Activated CD4-positive, CD25-positive, alpha-beta regulatory T cell (primary cell): ENCODE results near the gene SCG3.

Source experiments
- DNase-seq, 4 experiments: peaks; one replicate each; lab custom pipeline; 2025; lab: John Stamatoyannopoulos, UW

The SCG3 gene

DNA sequence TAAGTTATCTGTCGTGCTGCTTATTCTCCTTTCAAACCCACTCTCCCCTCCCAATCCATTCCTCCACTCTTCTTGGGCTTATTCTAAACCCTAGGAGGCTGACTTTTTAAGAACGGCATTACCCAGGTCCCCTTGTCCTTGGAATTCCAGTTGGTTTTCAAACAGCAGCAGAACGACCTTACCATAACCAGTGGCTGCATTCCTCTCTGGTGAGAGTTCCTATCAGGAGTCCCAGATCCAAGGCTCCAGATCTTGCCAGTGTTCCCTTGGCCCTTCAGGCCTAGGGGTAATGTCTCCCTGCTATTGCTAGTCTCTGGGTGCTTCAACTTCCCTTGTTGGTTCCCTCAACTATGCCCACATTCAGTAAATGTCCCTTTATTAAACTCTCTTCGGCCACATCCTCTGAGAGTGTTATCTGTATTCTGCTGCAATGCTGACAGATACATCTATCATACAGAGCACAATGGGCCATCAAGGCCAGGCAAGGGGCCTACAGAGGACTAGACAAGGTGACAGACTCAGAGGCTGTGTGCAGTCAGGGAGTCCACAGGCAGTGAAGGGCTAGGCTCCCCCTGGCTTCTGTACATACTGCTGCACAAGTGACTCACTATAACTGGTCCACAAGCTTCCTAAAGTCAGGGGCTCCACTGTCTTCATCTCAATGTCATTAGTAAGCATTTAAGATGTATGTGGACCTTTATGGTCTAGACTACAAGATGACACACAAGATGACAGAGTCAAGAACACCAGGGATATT lies 46.0 kb downstream of the SCG3 start:
- DNase-seq = no peak

DNA sequence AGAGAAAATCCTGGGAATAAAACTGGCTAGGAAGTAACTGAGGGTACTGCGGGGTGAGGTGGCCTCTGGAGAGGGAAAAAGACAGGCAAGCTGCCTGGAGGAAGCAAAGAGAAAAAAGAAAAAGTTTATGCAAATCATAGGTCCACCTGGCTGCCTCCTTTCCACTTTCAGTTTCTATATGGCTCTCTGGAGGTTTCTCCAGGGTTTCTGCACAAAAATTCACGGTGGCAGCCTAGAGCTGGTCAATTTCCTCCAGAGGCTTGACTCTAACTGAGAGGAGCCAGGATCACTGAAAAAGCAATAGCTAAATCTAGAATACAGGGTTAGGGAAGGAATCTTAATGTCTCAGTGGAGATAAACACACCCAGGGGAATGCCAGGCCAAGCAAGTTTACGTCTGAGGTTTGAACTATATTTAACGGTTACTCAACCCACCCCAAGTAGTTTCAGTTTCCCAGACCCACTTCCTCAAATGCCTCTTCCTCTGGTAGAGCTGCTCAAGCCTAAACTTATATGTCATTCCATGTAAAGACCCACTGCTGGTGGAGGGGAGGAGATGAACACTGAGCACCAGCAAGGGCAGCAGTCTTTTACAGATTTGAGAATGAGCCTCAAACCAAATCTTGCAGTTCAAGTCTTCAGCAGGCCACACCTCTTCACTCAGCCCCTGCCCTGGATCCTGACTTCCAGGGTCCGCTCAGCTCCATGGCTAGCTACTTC lies 50.4 kb downstream of the SCG3 start:
- DNase-seq = no peak

DNA sequence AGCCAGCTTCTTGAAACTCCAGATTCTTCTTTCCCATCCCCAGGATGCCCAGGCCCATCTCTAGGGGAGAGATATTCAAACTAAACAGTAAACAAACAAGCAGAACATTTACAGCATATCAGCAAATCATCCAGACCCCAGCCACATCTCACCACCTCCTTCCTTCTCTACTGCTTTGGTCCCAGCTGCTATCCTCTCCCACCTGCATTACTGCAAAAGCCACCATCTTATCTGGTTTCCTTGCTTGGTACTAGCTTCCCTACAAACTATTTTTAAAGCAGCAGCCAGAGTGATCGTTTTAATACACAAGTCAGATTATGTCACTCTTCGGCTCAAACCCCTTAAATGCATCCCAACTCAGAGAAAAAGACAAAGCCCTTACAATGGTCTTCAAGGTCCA lies 51.3 kb downstream of the SCG3 start:
- no peak for DNase-seq

DNA sequence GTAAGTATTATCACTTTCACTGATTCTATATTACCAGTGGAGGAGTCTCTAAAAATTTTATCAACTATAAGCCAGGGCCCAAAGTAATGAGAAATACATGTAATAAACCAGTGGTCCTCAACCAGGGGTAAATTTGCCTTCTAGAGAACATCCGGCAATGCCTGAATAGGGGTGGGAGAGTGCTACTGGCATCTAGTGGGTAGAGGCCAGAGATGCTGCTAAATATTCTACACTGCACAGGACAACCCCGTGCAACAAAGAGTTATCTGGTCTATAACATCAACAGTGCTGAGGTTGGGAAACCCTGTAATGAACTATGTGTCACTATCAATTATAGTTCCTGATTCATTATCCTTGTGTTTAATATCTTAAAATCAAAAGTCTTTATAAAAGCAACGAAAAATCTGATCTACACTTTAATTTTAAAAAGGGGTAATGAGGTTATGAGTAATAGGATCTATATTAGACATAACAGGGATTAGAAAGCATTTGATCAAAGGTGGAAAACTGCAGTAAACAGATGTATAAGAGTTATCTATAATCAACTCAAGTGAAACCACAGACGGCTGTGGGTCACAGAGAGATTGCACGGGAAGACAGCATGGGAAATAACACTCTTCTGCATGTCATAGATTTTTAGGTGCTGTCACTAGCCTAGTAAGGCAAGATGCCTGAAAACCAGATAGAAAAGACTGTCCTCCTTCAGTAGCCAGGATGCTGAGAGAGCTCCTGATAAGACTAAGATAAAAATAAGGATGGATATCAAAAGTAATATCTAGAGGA lies 54.1 kb downstream of the SCG3 start:
- DNase-seq = peak in 1 of 4 experiments; percentile 9

DNA sequence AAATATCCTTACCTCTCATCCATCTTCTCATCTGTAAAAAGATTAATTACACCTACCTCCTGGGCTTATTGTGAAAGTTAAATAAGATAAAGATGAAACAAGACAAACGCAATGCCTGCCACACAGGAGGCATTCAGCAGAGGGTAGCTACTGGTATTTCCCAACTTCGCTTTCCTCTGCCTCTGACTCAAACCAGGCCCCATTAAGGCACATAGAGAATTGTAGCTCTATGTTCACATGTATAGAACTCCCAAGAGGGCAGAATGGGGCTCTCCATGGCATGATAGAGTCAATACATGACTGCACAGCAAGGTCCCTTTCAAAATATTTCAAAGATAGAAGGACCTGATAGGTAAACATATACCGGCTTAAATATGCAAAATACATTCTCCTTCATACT lies 54.8 kb downstream of the SCG3 start:
- DNase-seq = no peak

DNA sequence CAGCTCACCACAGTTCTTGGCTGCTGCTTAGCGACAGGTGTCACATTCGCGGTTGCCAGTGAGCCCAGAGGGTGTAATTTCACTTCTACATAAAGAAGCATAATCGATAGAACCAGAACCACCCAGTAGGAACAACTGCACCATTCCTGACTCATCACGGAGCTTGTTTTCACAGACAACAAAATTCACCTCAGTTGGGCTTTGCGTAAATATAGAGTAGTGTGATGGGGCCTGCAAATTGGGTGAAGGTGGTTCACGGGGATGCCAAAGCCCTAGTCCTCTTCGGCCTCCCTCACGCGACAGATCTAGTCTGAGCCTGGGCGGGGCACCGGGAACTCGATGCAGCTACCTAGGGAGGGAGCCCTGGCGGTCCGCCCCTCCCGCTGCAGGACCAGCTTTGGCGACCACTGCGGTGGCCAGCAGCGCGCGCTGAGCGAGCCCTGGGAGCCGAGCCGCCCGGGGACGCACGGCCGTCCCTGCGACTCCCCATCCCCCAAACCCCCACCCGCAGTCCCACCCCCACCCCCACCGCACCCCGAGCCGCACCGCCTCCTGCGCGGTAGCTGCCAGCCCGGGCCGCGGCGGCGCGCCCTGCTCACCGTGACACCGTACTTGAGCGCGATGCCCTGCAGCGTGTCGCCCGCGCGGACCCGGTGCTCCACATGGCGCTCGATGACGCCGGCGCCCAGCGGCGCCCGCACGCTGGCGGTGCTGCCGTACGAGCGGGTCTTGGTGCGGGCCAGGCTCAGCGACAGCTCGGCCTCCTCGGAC lies 55.6 kb downstream of the SCG3 start:
- peak in 1 of 4 experiments; percentile 42 for DNase-seq

DNA sequence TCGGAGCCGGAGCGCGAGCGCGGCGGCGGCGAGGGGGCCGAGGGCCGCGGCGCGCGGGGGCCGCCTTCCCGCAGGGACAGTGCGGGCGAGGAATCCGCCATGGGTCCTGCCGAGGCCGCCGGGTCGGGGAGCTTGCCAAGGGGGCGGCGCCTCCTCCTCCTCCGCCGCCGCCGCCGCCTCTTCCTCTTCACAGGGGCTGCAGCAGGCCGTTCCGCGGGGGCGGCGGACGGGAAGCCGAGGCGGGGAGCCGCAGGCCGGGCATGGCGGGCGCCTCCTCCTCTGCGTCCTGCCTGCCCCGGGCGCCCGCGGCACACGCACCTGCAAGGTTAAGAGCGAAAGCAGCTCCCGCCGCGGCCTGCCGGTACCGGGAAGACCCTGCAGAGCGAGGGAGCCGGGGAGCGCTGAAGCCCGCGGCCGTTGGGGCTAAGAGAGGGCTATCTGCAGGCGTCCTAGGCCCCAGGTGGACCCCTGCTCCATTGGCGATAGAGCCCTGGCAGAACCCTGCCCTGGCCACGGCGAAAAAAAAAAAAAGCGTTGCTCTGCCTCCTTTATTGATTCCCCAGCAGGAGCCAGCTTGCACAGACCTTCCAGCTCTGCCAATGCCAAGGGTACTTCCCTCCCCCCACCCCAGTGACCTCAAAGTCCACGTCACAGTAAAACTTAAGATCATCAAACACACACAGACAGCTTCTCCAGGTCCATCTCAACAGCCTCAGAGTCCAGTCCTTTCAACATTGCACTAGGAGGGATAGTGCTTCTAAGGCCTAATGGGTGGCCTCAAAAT lies 56.4 kb downstream of the SCG3 start, which contains the start of gene LYSMD2:
Gene LYSMD2 (minus strand): TSS at position 134 of the 784 bp plus-strand sequence. CDS start 33 bp downstream, at position 101.
- peak; percentile 30 to 53 (median 42) for DNase-seq

DNA sequence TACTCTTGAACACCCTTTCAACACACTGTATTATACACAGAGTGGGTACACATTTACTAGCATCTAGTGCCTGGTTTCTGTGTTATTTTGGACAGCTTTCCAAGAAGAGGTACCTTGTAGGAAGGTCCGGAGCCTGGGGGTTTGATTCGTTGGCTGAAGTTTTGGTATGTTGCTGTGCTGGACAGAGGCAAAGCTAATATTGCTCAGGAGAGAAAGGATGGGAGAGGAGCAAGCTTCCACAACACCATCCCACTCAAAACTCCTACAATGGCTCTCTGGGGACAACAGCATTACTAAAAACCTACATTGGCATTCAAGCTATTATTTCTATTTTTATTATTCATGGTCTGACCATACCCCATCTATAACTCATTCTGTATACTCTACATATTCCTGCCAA lies 57.2 kb downstream of the SCG3 start:
- DNase-seq = no peak

DNA sequence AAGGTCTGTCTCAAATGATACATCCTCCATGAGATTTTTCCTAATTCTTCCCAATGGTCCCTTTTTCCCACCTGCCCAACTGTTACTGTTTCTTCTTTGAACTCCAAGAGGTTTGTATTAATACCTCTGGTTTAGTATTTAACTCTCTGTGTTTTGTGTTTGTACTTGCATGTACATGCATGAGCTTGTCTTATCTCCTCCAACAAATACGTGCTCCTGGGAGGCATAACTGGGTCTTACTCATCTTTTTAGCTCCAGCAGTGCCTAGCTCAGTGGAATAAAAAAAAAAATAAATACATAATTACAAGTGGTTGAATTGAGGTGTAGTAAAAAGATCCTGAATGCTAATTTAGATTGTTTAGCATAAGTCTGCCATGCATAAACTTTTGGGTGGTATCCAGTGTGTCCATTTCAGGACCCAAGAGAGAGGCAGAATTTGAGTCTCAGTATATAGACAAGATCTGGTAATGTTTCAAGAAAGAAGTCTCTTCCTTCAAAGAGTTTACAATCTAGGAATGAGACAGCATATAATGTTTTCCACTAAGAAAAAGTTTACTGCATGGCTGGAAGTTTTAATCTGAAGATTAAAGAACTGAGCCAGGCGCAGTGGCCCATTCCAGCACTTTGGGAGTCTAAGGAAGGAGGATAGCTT lies 57.9 kb downstream of the SCG3 start:
- no peak for DNase-seq

DNA sequence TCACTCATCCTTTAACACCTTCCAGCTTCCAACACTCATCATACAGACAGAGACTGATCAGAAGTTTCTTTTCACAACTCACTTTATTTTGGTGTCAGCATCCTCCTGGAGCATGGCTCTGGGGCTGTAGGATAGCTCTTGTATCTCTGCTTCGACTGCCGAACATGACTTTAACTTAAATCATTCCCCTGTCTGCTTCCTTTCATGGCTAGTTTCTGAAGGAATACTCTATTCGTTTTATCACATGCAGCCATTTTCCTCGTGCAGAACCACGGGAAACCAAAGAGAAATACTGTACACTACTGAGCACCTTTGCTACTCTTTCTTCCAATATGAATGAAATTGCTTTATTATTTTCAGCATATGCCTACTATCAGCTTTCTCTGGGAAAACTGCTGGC lies 68.0 kb downstream of the SCG3 start:
- DNase-seq = no peak

DNA sequence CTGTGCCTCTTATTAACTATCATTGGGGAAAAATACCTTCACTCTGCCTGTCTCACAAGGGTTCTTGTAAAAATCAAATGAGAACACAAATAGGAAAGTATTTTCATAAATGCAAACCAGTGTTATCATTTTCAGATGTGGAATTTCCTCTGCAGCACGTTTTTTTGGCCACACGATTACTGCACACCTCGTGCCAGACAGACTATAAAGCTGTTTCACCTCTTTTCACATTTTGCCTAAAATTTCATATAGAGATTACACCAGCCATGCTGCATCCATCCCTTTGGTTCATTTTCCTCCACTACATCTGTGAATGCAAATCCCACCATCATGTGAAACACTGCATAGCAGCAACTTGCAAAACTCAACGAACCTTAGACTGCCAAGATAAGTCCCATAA lies 68.9 kb downstream of the SCG3 start:
- DNase-seq = no peak

DNA sequence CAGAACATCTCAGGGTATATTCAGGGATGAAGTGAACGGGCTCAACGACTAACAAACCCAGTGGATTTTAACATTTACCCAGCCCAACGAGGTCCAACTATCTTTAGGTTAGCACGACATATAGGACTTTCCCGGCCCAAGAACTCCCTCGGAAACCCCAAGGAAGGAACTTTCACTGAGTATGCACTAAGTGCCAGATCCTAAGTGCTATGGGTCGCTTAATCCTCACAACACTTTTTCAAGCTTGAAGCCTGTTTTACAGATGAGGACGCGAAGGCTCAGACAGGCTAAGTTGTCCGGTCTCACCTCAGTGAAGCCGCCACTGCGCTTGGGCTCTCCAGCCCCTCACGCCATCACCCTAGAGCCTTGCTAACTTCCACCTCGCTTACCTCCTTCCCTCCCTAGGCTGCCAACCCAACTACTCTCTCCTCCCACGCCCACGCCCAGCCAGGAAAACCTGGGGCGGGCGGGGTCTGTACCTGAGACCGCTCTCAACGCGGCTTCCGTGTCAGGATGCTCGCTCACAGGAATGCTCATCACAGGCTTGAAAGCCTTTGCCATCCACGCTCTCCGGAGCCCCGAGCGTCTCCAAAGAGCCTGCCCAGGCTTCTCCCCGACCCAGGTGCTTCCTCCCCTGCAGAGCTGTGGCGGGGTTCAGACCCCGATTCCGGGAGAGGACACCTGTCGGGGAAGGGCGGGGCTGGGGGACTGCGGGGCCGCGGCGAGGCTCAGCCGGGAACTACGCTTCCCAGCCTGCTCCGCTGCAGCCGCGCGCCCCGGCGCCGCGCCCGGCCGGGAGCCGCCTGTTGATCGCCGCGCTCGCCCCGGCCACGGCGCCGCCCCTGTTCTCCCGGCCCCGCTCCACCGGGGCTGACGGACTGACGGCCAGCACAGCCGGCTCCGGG lies 69.7 kb downstream of the SCG3 start, which contains the start of gene TMOD2:
Gene TMOD2 (plus strand): TSS at position 806 of the 905 bp plus-strand sequence. CDS start 14,845 bp downstream, outside the sequence.
- DNase-seq = peak in 1 of 4 experiments; percentile 15

DNA sequence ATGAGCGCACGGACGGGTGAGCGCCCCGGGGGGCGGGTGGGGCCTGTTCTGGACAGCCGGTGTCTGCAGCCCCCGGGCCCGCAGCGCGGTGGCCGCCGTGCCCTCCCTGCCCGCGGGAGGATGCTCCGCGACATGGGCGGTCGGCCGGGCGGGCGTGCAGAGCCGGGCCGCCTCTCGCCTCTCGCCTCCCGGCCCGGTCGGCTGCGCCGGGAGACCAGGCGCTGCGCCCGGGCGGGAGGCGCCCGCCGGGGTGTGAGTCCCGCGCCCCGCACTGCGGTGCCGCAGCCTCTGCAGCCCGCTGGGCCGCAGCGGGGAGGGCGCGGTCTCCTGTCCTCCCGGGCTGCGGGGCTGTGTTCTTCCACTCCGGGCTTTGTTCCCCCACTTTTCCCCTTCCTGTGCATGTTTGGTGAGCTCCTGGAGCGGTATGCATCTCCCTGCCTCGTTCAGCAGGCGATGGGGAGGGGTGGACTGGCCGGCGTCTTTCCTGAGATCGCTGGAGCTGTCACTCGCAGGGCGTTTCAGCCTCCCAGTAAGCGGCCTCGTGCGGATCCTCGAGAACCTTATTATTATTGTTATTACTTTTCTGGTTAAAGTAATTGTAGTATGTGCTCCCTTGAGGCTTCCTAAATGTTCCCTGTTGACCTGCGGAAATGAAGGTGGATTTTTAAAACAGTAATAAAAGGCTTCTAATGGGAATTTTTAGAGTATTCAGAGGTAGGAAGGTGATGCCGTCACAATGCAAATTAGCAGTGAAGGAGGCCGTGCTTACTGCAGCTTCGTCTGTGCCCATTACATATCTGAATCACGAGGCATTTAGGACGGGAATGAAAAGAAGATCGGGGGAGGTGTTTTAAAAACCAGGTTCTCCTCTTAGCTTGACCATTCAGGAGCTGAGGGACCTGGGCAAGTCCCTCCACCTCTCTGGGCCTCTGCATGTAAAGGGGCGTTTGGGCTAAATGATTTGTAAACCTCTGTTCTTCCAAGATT lies 70.7 kb downstream of the SCG3 start:
- no peak for DNase-seq

DNA sequence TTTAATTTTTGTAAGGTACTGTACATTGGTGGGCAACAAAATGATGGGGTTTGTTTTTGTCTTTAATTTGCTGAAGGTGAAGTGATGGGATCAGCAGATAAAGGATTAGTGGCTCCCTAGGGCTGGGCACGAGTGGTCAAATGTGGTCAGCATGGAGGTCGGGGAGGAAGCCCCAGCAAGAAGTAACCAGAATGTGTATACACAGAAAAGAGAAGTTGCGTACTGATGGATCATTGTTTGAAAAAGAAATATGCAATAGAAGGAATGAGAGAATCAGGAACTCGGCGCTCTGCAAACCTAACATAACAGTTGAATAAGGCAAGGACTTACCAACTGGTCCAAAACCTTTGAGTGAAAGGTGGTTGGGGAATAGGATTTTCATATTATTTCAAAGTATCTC lies 71.6 kb downstream of the SCG3 start:
- DNase-seq = no peak

DNA sequence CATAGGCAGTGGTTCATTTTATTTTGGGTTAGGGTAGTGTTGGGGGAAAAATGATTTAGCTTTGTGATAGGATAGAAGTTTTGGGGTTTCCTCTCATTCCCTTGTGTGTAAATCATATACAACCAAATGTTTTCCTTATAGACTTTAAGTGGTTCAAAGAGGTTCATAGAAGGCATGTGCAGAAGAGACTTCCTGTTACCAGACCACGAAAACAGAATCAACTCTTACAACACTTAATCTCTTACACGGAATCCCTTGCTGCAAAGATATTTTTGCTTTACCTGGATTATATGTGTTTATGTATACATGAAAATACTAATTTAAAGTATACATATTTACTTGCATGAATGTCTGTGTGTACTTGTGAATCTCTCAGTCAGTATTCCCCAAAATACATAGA lies 73.0 kb downstream of the SCG3 start:
- DNase-seq = no peak

DNA sequence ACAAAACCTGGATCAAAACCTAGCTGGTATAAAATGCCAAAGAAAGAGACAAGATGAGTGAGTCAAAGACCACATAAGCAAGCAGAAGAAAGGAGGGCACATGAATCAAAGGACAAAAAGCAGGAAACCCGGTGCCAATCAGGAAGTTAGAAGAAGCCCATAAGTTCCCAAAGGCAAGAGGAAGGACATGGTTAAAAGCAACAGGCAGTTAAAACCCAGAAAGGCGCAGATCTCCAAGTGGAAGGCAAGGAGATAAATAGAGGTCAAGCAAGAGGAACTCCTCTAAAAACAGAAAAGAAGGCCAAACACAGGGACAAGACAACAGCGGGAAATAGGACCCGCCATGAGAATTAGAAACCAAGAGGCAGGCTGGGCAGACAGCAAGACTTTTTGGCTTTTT lies 74.5 kb downstream of the SCG3 start:
- DNase-seq = no peak

DNA sequence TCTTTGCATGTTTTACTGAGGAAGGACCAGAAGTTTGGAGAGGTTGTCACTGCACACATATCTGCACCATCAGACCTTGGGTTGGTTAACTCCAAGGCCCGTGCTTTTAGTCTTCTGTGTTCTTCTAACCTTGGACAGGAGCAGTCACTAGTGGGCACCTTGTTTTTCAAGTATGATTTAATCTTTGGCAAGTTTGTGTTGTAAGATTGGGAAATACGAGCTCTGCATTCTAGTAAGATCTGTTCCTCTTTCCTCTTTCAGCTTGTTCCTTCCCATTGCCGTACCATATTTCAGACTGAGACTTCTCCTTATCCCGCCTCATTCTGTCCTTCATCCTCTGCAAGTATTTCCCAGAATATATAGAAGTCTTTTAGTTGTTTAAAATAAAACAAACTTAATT lies 75.2 kb downstream of the SCG3 start:
- no peak for DNase-seq

DNA sequence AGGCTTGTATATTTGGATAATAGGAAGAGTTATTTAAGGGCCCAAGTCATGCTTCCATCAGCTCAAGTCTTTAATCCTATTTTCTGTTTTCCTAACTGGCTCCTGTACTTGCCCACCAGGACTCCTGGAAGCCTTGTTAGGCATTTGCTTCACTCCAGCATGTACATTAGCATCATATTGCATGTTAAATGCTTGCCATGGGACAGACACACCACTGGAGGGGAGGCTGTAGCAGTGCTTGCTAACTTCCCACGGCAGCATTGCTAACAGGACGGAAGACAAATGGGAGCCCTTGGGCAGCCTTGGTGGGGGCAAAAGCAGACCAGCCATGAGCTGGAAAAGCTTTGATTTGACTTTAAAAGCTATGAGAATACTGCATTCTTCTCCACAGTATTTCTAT lies 76.1 kb downstream of the SCG3 start:
- no peak for DNase-seq
